Measurements from ENCODE around the gene THAP7.

THAP7 gene

DNA sequence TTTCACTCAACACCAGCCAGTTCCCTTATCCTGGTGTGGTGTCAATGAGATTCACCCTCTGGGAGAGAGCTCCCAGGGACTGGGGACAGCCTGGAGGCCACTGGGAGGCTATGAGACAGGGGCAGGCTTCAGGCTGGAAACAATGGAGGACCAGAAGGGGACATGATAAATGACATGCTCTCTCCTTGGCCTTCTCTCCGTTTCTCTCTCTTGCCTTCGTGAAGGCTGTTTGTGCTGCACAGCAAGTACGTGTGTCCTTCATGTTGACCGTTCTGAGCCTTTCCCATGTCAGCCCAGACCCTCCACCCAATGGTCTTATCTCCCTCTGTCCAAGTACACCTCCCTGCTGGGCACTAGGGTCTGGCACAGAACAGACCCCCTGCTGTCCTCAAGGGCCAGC lies 21.4 kb downstream of the THAP7 start:
- TF ChIP-seq, protein P1, sequence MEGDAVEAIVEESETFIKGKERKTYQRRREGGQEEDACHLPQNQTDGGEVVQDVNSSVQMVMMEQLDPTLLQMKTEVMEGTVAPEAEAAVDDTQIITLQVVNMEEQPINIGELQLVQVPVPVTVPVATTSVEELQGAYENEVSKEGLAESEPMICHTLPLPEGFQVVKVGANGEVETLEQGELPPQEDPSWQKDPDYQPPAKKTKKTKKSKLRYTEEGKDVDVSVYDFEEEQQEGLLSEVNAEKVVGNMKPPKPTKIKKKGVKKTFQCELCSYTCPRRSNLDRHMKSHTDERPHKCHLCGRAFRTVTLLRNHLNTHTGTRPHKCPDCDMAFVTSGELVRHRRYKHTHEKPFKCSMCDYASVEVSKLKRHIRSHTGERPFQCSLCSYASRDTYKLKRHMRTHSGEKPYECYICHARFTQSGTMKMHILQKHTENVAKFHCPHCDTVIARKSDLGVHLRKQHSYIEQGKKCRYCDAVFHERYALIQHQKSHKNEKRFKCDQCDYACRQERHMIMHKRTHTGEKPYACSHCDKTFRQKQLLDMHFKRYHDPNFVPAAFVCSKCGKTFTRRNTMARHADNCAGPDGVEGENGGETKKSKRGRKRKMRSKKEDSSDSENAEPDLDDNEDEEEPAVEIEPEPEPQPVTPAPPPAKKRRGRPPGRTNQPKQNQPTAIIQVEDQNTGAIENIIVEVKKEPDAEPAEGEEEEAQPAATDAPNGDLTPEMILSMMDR (IDR thresholded peaks at IDR 0.05; ENCODE audit: insufficient read depth, low read length, poor library complexity, severe bottlenecking): no peak
- Histone ChIP-seq H3K4me3 (replicated peaks; ENCODE audit: low read depth, low read length) (no peak overlapping the region), H3K27me3 (replicated peaks; ENCODE audit: control insufficient read depth, insufficient read depth, low read length) (no peaks in the 10 kb centered on the region), H3K36me3 (ENCODE audit: control insufficient read depth, insufficient read depth, low read length) (no peaks in the 10 kb centered on the region; the same call in 1 of the 2 replicates)
- no peak for DNase-seq (ENCODE audit: extremely low read depth, insufficient read length)

DNA sequence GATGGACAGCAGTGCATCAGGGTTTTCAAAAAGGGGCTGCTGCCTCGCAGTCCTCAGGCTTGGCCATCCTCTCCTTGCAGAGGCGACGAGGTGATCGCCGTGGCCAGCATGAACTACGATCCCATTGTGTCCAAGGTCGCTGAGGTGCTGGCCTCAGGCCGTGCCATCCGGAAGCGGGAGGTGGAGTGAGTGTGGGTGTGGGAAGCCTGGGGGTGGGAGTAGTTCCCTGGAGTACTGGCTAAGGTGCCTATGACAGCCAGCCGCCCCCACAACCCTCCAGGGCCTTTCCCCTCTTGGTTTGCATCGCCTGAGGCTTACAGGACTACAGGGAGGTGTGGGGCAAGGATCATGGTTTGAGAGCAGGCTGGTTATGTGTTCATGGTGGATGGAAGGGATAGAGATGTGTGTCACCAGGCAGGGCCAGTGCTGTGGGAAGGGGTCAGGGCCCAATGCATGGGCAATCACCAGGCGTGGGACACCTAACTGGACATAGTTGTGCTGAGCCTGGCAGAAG lies 21.9 kb downstream of the THAP7 start:
- Histone ChIP-seq H3K4me3 (replicated peaks; ENCODE audit: low read depth, low read length) (no peak overlapping the region), H3K36me3 (ENCODE audit: control insufficient read depth, insufficient read depth, low read length) (no peaks in the 10 kb centered on the region), H3K27me3 (replicated peaks; ENCODE audit: control insufficient read depth, insufficient read depth, low read length) (no peaks in the 10 kb centered on the region)
- TF ChIP-seq, protein P1 (IDR thresholded peaks at IDR 0.05; ENCODE audit: insufficient read depth, low read length, poor library complexity, severe bottlenecking): no peak
- DNase-seq (ENCODE audit: extremely low read depth, insufficient read length): no peak

DNA sequence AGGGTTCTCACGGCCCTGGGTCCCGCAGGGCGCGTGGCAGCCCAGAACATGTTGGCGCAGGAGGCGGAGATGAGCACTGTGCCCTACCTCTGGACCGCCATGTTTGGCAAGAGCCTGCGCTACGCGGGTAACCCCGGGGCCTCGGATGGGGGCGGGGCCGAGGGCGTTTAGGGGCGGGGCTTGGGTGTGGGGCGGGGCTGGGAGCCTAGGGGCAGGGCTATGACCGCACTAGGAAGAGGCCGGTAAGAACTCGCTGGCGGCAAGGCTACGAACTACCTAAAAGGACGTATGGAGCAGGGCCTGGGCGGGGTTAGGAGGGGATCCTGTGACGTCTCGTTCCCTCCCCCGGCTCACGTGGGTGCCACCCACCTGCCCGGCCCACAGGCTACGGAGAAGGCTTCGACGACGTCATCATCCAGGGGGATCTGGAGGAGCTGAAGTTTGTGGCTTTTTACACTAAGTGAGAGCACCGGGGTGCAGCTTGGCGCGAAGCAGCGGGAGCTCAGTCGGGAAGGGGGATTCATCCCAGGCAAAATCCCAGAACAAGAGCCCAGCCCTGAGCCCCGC lies 22.6 kb downstream of the THAP7 start:
- TF ChIP-seq, protein P1 (IDR thresholded peaks at IDR 0.05; ENCODE audit: insufficient read depth, low read length, poor library complexity, severe bottlenecking): no peak
- Histone ChIP-seq H3K36me3 (ENCODE audit: control insufficient read depth, insufficient read depth, low read length) (no peaks in the 10 kb centered on the region), H3K27me3 (replicated peaks; ENCODE audit: control insufficient read depth, insufficient read depth, low read length) (no peaks in the 10 kb centered on the region), H3K4me3 (replicated peaks; ENCODE audit: low read depth, low read length) (no peak overlapping the region)
- peak; percentile 78 for DNase-seq (ENCODE audit: extremely low read depth, insufficient read length)

DNA sequence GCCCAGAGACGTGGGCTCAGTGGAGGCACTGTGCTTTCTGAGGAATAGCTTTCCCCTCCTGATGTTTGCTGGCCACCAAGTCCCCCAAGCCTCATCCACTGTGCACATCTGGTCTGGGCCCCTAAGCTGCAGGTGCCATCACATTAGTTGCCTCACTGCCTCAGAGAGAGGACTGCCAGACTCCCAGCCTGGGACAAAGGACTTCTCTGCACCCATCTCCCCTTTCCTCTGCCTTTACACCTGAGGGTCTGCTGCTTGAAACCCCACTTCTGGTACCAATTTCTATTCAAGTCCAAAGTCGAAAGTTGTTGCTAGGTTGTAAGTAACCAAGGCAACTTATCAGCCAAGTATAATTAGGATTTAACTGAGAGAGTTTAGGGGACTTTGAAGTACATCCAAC lies 23.5 kb downstream of the THAP7 start:
- TF ChIP-seq, protein P1 (IDR thresholded peaks at IDR 0.05; ENCODE audit: insufficient read depth, low read length, poor library complexity, severe bottlenecking): no peak
- Histone ChIP-seq H3K27me3 (replicated peaks; ENCODE audit: control insufficient read depth, insufficient read depth, low read length) (no peaks in the 10 kb centered on the region), H3K36me3 (ENCODE audit: control insufficient read depth, insufficient read depth, low read length) (no peaks in the 10 kb centered on the region)

DNA sequence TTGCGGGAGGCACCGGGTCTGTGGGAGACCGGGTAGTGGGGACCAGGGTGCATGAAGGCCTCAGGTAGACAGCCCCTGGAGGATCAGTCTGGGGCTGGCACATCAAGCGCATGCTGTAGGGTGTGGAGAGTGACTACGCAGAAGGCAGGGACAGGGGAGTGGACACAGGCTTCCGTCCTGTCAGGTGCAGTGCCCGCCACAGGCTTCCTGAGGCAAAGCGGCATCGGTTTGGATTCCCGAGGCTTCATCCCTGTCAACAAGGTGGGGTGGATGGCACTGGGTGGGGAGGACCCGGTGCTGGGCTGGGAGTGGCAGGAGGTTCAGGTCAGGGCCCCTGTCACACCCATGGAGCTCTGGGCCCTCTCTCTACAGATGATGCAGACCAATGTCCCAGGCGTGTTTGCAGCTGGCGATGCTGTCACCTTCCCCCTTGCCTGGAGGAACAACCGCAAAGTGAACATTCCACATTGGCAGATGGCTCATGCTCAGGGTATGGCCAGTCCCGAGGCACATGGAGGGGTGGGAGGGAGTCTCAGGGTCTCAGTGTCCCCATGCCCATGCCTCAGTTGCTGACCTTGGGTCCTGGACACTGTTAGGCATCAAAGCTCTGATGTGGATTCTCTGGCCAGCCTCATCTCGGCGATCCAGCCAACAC lies 24.3 kb downstream of the THAP7 start:
- TF ChIP-seq, protein P1 (IDR thresholded peaks at IDR 0.05; ENCODE audit: insufficient read depth, low read length, poor library complexity, severe bottlenecking): no peak

More for the DNA sequence above, 23.5 kb downstream of the THAP7 start:
- no peak overlapping the region for H3K4me3 ChIP-seq (replicated peaks; ENCODE audit: low read depth, low read length)
- no peak for DNase-seq (ENCODE audit: extremely low read depth, insufficient read length)

More for the DNA sequence above, 24.3 kb downstream of the THAP7 start:
- no peak for DNase-seq (ENCODE audit: extremely low read depth, insufficient read length)
- Histone ChIP-seq H3K4me3 (replicated peaks; ENCODE audit: low read depth, low read length) (no peak overlapping the region), H3K27me3 (replicated peaks; ENCODE audit: control insufficient read depth, insufficient read depth, low read length) (no peaks in the 10 kb centered on the region), H3K36me3 (ENCODE audit: control insufficient read depth, insufficient read depth, low read length) (no peaks in the 10 kb centered on the region)

Measured in GM06990 (cell line).